Measurements from ENCODE around the gene DNAJC21. TPM values are rescaled to one million over a fixed set of nuclear protein-coding genes. Genes with fewer than 3 reads are reported as not detected.

Gene DNAJC21
- total RNA-seq: 10 to 100 TPM; 52.4 to 57.6 TPM

GRCh38 chr5:34929134-34929719, at the start of gene DNAJC21:
DNAJC21 (plus strand) TSS chr5:34929559; CDS start chr5:34929820, 261 bp downstream.
- ChIA-PET POLR2A (interaction anchor here (1.0 to 1.8 kb wide), 2 partner anchors 10 to 14 kb away, joined by 3 to 10 read pairs; partner anchors contain the start of genes BRIX1 and RAD1), CTCF (interaction anchor here (1.1 to 2.7 kb wide), 4 partner anchors 11 to 32 kb away, joined by 3 to 21 read pairs (median 6); partner anchors contain the start of genes BRIX1 and RAD1)
- Mint-ChIP-seq H3K4me3 (peak within 1 kb of the TSS; percentile 98), H3K27ac (peak within 1 kb of the TSS; percentile 96), H3K27me3 (no peaks in the 10 kb centered on the region), H3K36me3 (ENCODE audit: low read depth) (peaks cover 22% of the 10 kb centered on the region), H3K4me1 (peaks cover 40% of the 10 kb centered on the region), H3K9me3 (no peaks in the 10 kb centered on the region)
- DNase-seq: peak; percentile 96

- Mint-ChIP-seq H3K36me3 (ENCODE audit: low read depth) (no peaks in the 10 kb centered on the region), H3K4me3 (no peak overlapping the region)
- CTCF ChIA-PET: no interaction called here
These were observed 48.1 kb upstream of the DNAJC21 start for GRCh38 chr5:34881246-34881645.

GRCh38 chr5:34886392-34887119, 42.8 kb upstream of the DNAJC21 start:
- POLR2A ChIA-PET: no interaction called here
- H3K27me3 Mint-ChIP-seq: peaks cover 2% of the 10 kb centered on the region
- CTCF ChIA-PET: interaction anchor here (0.6 to 1.0 kb wide), 3 partner anchors 160 to 389 kb away, joined by 3 to 6 read pairs (median 3); no protein-coding TSS in a partner anchor
- no peak for DNase-seq
- H3K27ac Mint-ChIP-seq: no peak overlapping the region
- H3K36me3 Mint-ChIP-seq (ENCODE audit: low read depth): no peaks in the 10 kb centered on the region
- H3K9me3 Mint-ChIP-seq: no peaks in the 10 kb centered on the region
- H3K4me1 Mint-ChIP-seq: no peaks in the 10 kb centered on the region
- no peak overlapping the region for H3K4me3 Mint-ChIP-seq

More at GRCh38 chr5:34881246-34881645, 48.1 kb upstream of the DNAJC21 start:
- POLR2A ChIA-PET: interaction anchor here (0.6 kb wide), 1 partner anchor 155 kb away, joined by 3 read pairs; no protein-coding TSS in a partner anchor
- DNase-seq: no peak
- peaks cover 3% of the 10 kb centered on the region for H3K27me3 Mint-ChIP-seq
- H3K9me3 Mint-ChIP-seq: no peaks in the 10 kb centered on the region
- H3K27ac Mint-ChIP-seq: no peak overlapping the region
- no peaks in the 10 kb centered on the region for H3K4me1 Mint-ChIP-seq

GRCh38 chr5:34889394-34889793, 40.0 kb upstream of the DNAJC21 start:
- H3K9me3 Mint-ChIP-seq: no peaks in the 10 kb centered on the region
- POLR2A ChIA-PET: no interaction called here
- no peaks in the 10 kb centered on the region for H3K4me1 Mint-ChIP-seq
- H3K36me3 Mint-ChIP-seq (ENCODE audit: low read depth): no peaks in the 10 kb centered on the region
- peaks cover 2% of the 10 kb centered on the region for H3K27me3 Mint-ChIP-seq
- no peak overlapping the region for H3K4me3 Mint-ChIP-seq
- H3K27ac Mint-ChIP-seq: no peak overlapping the region
- DNase-seq: no peak
- CTCF ChIA-PET: no interaction called here

- Mint-ChIP-seq H3K4me1 (no peaks in the 10 kb centered on the region), H3K4me3 (no peak overlapping the region), H3K27me3 (no peaks in the 10 kb centered on the region), H3K9me3 (no peaks in the 10 kb centered on the region), H3K27ac (no peak overlapping the region), H3K36me3 (ENCODE audit: low read depth) (peaks cover 1% of the 10 kb centered on the region)
- ChIA-PET POLR2A (no interaction called here), CTCF (interaction anchor here (0.8 to 1.9 kb wide), 3 partner anchors 11 to 24 kb away, joined by 3 to 5 read pairs (median 5); partner anchors contain the start of genes BRIX1 and RAD1)
- DNase-seq: no peak
These were observed 37.4 kb upstream of the DNAJC21 start for GRCh38 chr5:34891981-34892380.

- Mint-ChIP-seq H3K36me3 (ENCODE audit: low read depth) (peaks cover 1% of the 10 kb centered on the region), H3K4me3 (no peak overlapping the region), H3K9me3 (no peaks in the 10 kb centered on the region), H3K4me1 (no peaks in the 10 kb centered on the region), H3K27me3 (no peaks in the 10 kb centered on the region), H3K27ac (no peak overlapping the region)
- no peak for DNase-seq
- ChIA-PET POLR2A (no interaction called here), CTCF (interaction anchor here (0.8 to 1.9 kb wide), 4 partner anchors 10 to 398 kb away, joined by 3 to 5 read pairs (median 5); partner anchors contain the start of genes BRIX1 and RAD1)
These were observed 36.9 kb upstream of the DNAJC21 start for GRCh38 chr5:34892414-34892813.

- ChIA-PET POLR2A (no interaction called here), CTCF (no interaction called here)
- H3K9me3 Mint-ChIP-seq: no peaks in the 10 kb centered on the region
- no peaks in the 10 kb centered on the region for H3K27me3 Mint-ChIP-seq
- no peak overlapping the region for H3K4me3 Mint-ChIP-seq
- peaks cover 1% of the 10 kb centered on the region for H3K36me3 Mint-ChIP-seq (ENCODE audit: low read depth)
- no peak overlapping the region for H3K27ac Mint-ChIP-seq
- DNase-seq: no peak
- H3K4me1 Mint-ChIP-seq: no peaks in the 10 kb centered on the region
These were observed 34.6 kb upstream of the DNAJC21 start for GRCh38 chr5:34894716-34895115.

GRCh38 chr5:34895641-34896419, 33.5 kb upstream of the DNAJC21 start:
- Mint-ChIP-seq H3K27me3 (no peaks in the 10 kb centered on the region), H3K36me3 (ENCODE audit: low read depth) (peaks cover 1% of the 10 kb centered on the region), H3K27ac (no peak overlapping the region), H3K9me3 (no peaks in the 10 kb centered on the region), H3K4me3 (no peak overlapping the region), H3K4me1 (no peaks in the 10 kb centered on the region)
- CTCF ChIA-PET: interaction anchor here (1.1 kb wide), 1 partner anchor 68 kb away, joined by 3 read pairs; no protein-coding TSS in a partner anchor
- POLR2A ChIA-PET: no interaction called here
- DNase-seq: no peak

GRCh38 chr5:34897646-34898045, 31.7 kb upstream of the DNAJC21 start:
- H3K27me3 Mint-ChIP-seq: no peaks in the 10 kb centered on the region
- no peak overlapping the region for H3K4me3 Mint-ChIP-seq
- DNase-seq: no peak
- H3K9me3 Mint-ChIP-seq: no peaks in the 10 kb centered on the region
- H3K4me1 Mint-ChIP-seq: no peaks in the 10 kb centered on the region
- peaks cover 1% of the 10 kb centered on the region for H3K36me3 Mint-ChIP-seq (ENCODE audit: low read depth)
- ChIA-PET POLR2A (no interaction called here), CTCF (interaction anchor here (0.9 to 1.7 kb wide), 3 partner anchors 32 to 374 kb away, joined by 3 to 6 read pairs (median 5); partner anchors contain the start of gene DNAJC21)
- no peak overlapping the region for H3K27ac Mint-ChIP-seq

- POLR2A ChIA-PET: no interaction called here
These were observed 31.0 kb upstream of the DNAJC21 start for GRCh38 chr5:34898258-34898895.

GRCh38 chr5:34899066-34899465, 30.3 kb upstream of the DNAJC21 start:
- DNase-seq: no peak
- H3K36me3 Mint-ChIP-seq (ENCODE audit: low read depth): peaks cover 7% of the 10 kb centered on the region
- H3K4me3 Mint-ChIP-seq: no peak overlapping the region
- CTCF ChIA-PET: interaction anchor here (0.6 to 1.7 kb wide), 3 partner anchors 12 to 1242 kb away, joined by 3 to 6 read pairs (median 3); no protein-coding TSS in a partner anchor
- H3K27me3 Mint-ChIP-seq: no peaks in the 10 kb centered on the region
- H3K27ac Mint-ChIP-seq: no peak overlapping the region
- POLR2A ChIA-PET: no interaction called here
- H3K9me3 Mint-ChIP-seq: no peaks in the 10 kb centered on the region
- H3K4me1 Mint-ChIP-seq: no peaks in the 10 kb centered on the region

More at GRCh38 chr5:34898258-34898895, 31.0 kb upstream of the DNAJC21 start:
- Mint-ChIP-seq H3K27me3 (no peaks in the 10 kb centered on the region), H3K4me1 (no peaks in the 10 kb centered on the region), H3K4me3 (no peak overlapping the region), H3K27ac (no peak overlapping the region), H3K36me3 (ENCODE audit: low read depth) (peaks cover 3% of the 10 kb centered on the region), H3K9me3 (no peaks in the 10 kb centered on the region)
- CTCF ChIA-PET: interaction anchor here (0.6 to 1.7 kb wide), 6 partner anchors 13 to 1241 kb away, joined by 3 to 6 read pairs (median 3); partner anchors contain the start of gene DNAJC21
- DNase-seq: peak; percentile 73

GRCh38 chr5:34900652-34901051, 28.7 kb upstream of the DNAJC21 start:
- H3K4me1 Mint-ChIP-seq: no peaks in the 10 kb centered on the region

More at GRCh38 chr5:34900652-34901051, 28.7 kb upstream of the DNAJC21 start:
- no peak overlapping the region for H3K4me3 Mint-ChIP-seq
- ChIA-PET POLR2A (no interaction called here), CTCF (interaction anchor here (0.6 kb wide), 1 partner anchor 414 kb away, joined by 3 read pairs; no protein-coding TSS in a partner anchor)
- no peaks in the 10 kb centered on the region for H3K9me3 Mint-ChIP-seq
- peaks cover 5% of the 10 kb centered on the region for H3K36me3 Mint-ChIP-seq (ENCODE audit: low read depth)
- no peak for DNase-seq
- no peak overlapping the region for H3K27ac Mint-ChIP-seq
- no peaks in the 10 kb centered on the region for H3K27me3 Mint-ChIP-seq

All from activated CD4-positive, alpha-beta T cell treated with anti-CD3 and anti-CD28 coated beads, Interleukin-2, amount 10 ng/mL, durations not matched to agents 7 days and 5 days (primary cell).